Left ventricle myocardium inferior (tissue), 1 donor: Measurements from ENCODE around the gene LMF1. TPM values are rescaled to one million over a fixed set of nuclear protein-coding genes. Genes with fewer than 3 reads are reported as not detected.

Experiments
- DNase-seq: peaks from one replicate; pipeline ENCODE4 v3.0.0-alpha.2; 2020
- H3K27ac ChIP-seq: fragments of 200-600 bp; replicated peaks from 2 replicates; pipeline ENCODE4 v1.8.0; 2021
- H3K27me3 ChIP-seq: fragments of 200-600 bp; 2 replicates; pipeline ENCODE4 v1.8.0; 2021; ENCODE audit warnings: low read depth
- H3K36me3 ChIP-seq: fragments of 200-600 bp; 2 replicates; pipeline ENCODE4 v1.8.0; 2021
- H3K4me1 ChIP-seq: fragments of 200-600 bp; 2 replicates; pipeline ENCODE4 v1.8.0; 2021
- H3K4me3 ChIP-seq: fragments of 200-600 bp; 2 replicates; pipeline ENCODE4 v1.8.0; 2021; ENCODE audit warnings: mild to moderate bottlenecking, moderate library complexity
- H3K9me3 ChIP-seq: fragments of 200-600 bp; replicated peaks from 2 replicates; pipeline ENCODE4 v1.8.0; 2021
- intact Hi-C: fragments of 100-400 bp; cut with micrococcal nuclease; formaldehyde crosslinking; loops from one replicate; pipeline ENCODE4 v1.11.0; 2022
- total RNA-seq: library from RNA; stranded (reverse); fragmentation: NEBNext Ultra II Directional; extraction: Animal tissue kit (Norgen Biotek cat#: 25700); gene quantifications from one replicate; pipeline ENCODE4 v1.2.1, GENCODE V29; 2021
- TF ChIP-seq, protein P1 (sequence below): fragments of 200-600 bp; IDR thresholded peaks from 2 replicates; pipeline ENCODE4 v1.8.0; 2021; ENCODE audit warnings: antibody characterized with exemption, mild to moderate bottlenecking, borderline replicate concordance
- donor health status: DM: no; HTN: yes; CAD: no; lungs with severe emphysema.

Gene LMF1
- total RNA-seq, 1 donor from 2014 or later: 6.6 TPM

DNA sequence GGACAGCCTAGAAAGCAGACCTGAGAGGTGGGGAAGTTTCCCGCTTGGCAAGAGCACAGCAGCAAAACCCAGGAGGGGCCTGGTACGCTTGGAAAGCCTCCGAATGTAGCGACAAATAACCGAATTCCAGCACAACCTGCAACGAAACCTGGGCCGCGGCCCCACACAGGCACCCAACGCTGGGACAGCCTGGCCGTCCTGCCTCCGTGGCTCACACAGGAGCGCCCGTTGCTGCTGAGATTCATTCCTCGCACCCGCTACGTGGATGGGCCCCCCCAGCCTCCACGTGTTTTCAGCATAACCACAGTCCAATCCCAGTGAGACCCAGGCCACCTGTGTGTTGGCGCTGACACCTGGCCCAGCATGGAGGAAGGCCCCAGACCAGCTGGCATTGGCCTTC lies 42.9 kb downstream of the LMF1 start:
- TF ChIP-seq, protein P1, sequence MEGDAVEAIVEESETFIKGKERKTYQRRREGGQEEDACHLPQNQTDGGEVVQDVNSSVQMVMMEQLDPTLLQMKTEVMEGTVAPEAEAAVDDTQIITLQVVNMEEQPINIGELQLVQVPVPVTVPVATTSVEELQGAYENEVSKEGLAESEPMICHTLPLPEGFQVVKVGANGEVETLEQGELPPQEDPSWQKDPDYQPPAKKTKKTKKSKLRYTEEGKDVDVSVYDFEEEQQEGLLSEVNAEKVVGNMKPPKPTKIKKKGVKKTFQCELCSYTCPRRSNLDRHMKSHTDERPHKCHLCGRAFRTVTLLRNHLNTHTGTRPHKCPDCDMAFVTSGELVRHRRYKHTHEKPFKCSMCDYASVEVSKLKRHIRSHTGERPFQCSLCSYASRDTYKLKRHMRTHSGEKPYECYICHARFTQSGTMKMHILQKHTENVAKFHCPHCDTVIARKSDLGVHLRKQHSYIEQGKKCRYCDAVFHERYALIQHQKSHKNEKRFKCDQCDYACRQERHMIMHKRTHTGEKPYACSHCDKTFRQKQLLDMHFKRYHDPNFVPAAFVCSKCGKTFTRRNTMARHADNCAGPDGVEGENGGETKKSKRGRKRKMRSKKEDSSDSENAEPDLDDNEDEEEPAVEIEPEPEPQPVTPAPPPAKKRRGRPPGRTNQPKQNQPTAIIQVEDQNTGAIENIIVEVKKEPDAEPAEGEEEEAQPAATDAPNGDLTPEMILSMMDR: no peak
- Histone ChIP-seq H3K27ac (no peak overlapping the region), H3K4me1 (peaks cover 12% of the 10 kb centered on the region), H3K36me3 (peaks cover 48% of the 10 kb centered on the region), H3K27me3 (no peaks in the 10 kb centered on the region), H3K9me3 (peaks cover 6% of the 10 kb centered on the region), H3K4me3 (no peak overlapping the region)
- intact Hi-C loops: no loop called here
- no peak for DNase-seq

DNA sequence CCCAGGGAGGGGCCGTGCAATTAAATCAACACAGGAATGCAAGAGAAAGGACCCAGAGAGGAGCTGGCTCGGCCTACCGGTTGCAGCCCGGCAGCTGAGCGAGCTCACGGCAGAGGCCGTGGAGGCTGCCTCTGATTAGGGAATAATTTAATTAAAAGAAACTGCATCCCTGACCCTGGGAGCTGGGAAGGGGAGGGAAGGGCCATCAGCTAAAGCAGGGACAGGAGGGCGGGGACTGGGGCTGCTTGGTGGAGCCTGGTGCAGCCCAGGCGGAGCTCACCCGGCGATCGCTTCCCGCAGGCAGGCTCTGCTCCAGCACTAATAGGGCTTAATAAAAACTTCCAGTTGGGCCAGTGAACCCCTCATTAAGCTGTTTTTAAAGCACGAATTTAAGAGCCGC lies 43.4 kb downstream of the LMF1 start:
- no peaks in the 10 kb centered on the region for H3K27me3 ChIP-seq
- H3K27ac ChIP-seq: no peak overlapping the region
- peaks cover 45% of the 10 kb centered on the region for H3K36me3 ChIP-seq
- TF ChIP-seq, protein P1: no peak
- DNase-seq: no peak
- H3K4me1 ChIP-seq: peaks cover 12% of the 10 kb centered on the region
- no peak overlapping the region for H3K4me3 ChIP-seq
- H3K9me3 ChIP-seq: peaks cover 6% of the 10 kb centered on the region
- intact Hi-C loops: no loop called here

DNA sequence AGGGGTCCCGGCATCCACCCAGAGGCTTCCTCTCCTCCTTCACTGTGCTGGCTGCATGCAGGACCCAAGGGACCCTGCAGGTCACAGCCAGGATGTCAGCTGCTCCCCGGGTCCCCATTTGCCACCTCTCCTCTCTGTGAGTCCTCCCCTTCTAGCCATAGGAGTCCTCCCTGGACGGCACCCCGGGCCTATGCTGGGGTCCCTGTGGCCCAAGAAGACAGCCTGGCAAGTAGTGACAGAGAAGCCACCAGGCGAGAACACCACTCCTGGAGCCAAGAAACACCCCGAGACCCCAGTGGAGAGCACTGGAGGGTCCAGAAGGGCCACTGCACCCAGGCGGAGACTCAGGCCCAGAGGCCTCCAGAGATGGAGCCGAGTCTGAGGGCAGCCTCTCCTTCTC lies 44.1 kb downstream of the LMF1 start:
- Histone ChIP-seq H3K4me3 (no peak overlapping the region), H3K27ac (no peak overlapping the region), H3K4me1 (peaks cover 12% of the 10 kb centered on the region), H3K9me3 (peaks cover 6% of the 10 kb centered on the region), H3K36me3 (peaks cover 45% of the 10 kb centered on the region), H3K27me3 (no peaks in the 10 kb centered on the region)
- no peak for DNase-seq
- intact Hi-C loops: no loop called here
- TF ChIP-seq, protein P1: no peak

DNA sequence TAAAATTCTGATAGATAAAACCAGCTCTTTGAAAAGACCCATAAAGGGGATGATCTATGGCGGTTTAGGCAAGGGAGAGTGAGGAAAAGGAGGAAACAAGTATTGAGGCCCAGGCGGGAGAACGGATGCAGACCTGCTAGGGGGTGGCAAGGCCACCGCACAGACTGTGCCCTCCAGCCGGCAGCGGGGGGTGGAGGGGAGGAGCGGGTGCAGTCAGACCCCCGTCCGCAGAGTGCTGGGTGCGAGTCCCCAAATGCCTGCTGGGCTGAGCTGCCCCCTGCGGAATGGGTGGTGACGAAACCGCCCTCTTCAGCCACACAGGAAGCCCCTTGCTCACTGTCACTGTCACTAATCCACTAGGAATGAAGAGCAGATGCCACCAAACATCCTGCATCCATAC lies 46.0 kb downstream of the LMF1 start:
- Histone ChIP-seq H3K27me3 (no peaks in the 10 kb centered on the region), H3K4me1 (peaks cover 29% of the 10 kb centered on the region), H3K4me3 (no peak overlapping the region), H3K27ac (no peak overlapping the region), H3K36me3 (peaks cover 27% of the 10 kb centered on the region), H3K9me3 (peaks cover 6% of the 10 kb centered on the region)
- TF ChIP-seq, protein P1: no peak
- no peak for DNase-seq
- intact Hi-C loops: no loop called here

DNA sequence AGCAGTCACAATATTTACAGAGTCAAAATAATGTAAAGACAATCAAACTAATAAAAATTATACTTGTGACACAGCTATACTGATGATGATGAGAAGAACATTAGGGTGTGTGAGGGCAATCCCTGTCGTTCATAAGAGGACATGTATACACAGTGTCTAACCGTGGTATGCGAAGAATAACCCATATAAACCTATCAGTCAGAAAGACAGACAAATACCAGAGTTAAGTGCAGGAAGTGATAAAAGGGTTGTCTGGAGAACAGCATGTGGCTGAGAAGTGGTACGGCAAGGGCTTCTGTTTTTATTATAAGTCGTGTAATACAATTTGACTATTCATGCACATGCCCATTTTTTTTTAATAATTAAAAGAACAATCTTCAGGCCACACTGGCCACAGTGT lies 46.7 kb downstream of the LMF1 start:
- TF ChIP-seq, protein P1: no peak
- peaks cover 19% of the 10 kb centered on the region for H3K36me3 ChIP-seq
- H3K27ac ChIP-seq: no peak overlapping the region
- no peaks in the 10 kb centered on the region for H3K27me3 ChIP-seq
- no peak for DNase-seq
- intact Hi-C loops: no loop called here
- no peak overlapping the region for H3K4me3 ChIP-seq
- peaks cover 32% of the 10 kb centered on the region for H3K4me1 ChIP-seq
- H3K9me3 ChIP-seq: peaks cover 6% of the 10 kb centered on the region

DNA sequence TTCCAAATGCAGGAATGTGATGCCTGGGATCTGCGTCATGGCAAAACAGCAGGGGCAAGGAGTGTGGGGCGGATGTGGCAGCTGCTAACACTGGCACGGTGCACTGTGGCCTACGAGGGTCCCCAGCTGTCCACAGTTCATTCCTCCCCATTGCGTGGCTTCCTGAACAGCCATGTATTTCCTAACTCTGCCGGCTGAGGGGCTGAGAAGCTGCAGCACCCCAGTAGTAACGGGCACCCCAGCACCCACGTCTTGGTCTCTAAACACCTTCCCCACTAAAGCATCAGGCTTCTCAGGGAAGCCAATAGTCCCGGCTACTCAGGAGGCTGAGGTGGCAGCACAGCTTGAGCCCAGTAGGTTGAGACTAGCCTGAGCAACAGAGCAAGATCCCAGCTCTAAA lies 47.6 kb downstream of the LMF1 start:
- Histone ChIP-seq H3K27me3 (no peaks in the 10 kb centered on the region), H3K4me1 (peaks cover 32% of the 10 kb centered on the region), H3K9me3 (peaks cover 6% of the 10 kb centered on the region), H3K4me3 (no peak overlapping the region), H3K36me3 (peaks cover 17% of the 10 kb centered on the region), H3K27ac (no peak overlapping the region)
- DNase-seq: no peak
- TF ChIP-seq, protein P1: no peak
- intact Hi-C loops: no loop called here
